ENCODE data around the gene URM1. TPM values are rescaled to one million over a fixed set of nuclear protein-coding genes. Genes with fewer than 3 reads are reported as not detected.

The URM1 gene
- total RNA-seq, 4 donors from 2014 or later, result 22.7 to 31.5 (median 25.5) TPM

DNA sequence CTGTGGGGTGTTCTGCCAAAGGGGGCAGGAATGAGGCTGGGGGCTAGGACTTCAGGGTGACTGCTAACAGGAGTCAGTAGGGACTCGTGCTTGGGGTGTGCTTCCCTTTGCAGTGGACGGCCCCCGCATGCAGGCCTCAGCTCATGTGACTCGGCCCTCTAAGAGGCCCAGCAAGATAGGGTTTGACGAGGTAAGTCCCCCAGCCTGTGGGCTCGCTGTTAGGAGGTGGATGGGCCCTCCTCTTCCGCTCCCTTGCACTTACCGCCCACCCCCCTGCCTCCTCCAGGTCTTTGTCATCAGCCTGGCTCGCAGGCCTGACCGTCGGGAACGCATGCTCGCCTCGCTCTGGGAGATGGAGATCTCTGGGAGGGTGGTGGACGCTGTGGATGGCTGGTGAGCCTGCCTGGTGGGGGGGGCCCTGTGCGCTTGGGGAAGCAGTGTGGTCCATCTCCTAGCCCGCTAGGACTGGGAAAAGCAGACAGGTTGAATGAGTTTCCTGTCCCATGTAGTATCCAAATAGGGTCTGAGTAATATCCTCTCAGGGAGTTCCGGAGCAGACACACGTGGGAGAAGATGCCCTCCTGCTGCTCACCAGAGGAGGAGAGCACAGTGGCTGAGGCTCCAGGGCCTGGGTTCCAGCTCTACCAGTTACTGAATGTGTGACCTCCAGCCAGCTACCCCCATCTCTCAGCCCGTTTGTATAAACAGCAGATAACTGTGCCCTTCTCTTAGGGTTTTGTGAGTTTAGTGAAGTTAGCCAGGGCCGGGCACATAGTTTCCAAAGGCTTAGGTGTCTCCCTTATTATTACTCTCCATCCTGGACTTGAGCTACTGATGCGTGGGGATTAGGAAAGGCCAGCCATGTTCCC, 57.7 kb downstream of the URM1 start:
- WGBS, 2 donors, result 86% methylated on average over 6 to 12 of the region's 22 CpGs
- Histone ChIP-seq H3K27ac (no peak overlapping the region), H3K4me1 (no peaks in the 10 kb centered on the region), H3K9me3 (no peaks in the 10 kb centered on the region), H3K36me3 (peaks cover 0 to 21% (median 0%) of the 10 kb centered on the region in 3 donors), H3K4me3 (no peak overlapping the region), H3K27me3 (no peaks in the 10 kb centered on the region)
- intact Hi-C loops (cut with DNase I), result no loop called here
- no peak for DNase-seq
- TF ChIP-seq POLR2A (IDR thresholded peaks at IDR 0.05), result no peak
- TF ChIP-seq, protein P1, sequence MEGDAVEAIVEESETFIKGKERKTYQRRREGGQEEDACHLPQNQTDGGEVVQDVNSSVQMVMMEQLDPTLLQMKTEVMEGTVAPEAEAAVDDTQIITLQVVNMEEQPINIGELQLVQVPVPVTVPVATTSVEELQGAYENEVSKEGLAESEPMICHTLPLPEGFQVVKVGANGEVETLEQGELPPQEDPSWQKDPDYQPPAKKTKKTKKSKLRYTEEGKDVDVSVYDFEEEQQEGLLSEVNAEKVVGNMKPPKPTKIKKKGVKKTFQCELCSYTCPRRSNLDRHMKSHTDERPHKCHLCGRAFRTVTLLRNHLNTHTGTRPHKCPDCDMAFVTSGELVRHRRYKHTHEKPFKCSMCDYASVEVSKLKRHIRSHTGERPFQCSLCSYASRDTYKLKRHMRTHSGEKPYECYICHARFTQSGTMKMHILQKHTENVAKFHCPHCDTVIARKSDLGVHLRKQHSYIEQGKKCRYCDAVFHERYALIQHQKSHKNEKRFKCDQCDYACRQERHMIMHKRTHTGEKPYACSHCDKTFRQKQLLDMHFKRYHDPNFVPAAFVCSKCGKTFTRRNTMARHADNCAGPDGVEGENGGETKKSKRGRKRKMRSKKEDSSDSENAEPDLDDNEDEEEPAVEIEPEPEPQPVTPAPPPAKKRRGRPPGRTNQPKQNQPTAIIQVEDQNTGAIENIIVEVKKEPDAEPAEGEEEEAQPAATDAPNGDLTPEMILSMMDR (IDR thresholded peaks at IDR 0.05), result no peak

DNA sequence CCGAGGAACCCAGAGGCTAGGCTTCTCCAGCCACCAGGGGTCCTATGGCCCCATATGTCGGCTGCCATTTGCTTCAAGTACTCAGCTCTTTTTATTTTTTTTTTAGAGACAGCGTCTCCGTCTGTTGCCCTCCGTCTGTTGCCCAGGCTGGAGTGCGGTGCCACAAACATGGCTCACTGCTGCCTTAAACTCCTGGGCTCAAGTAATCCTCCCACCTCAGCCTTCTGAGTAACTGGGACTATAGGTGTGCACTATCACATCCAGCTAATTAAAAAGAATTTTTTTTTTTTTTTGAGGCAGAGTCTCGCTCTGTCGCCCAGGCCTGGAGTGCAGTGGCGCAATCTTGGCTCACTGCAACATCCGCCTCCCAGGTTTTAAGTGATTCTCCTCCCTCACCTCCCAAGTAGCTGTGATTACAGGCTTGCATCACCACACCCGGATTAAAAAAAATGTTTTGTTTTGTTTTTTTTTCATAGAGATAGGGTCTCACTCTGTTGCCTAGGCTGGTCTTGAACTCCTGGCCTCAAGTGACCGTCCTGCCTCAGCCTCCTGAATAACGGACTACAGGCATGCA, 58.4 kb downstream of the URM1 start:
- no peak overlapping the region for H3K27ac ChIP-seq
- intact Hi-C loops (cut with DNase I), result no loop called here
- peaks cover 0 to 19% (median 0%) of the 10 kb centered on the region in 3 donors for H3K36me3 ChIP-seq
- H3K27me3 ChIP-seq, result no peaks in the 10 kb centered on the region
- 82 to 87% methylated on average over 13 of the region's 13 CpGs for WGBS, 2 donors
- H3K9me3 ChIP-seq, result no peaks in the 10 kb centered on the region
- no peak for TF ChIP-seq POLR2A (IDR thresholded peaks at IDR 0.05)
- TF ChIP-seq, protein P1 (IDR thresholded peaks at IDR 0.05), result no peak
- H3K4me1 ChIP-seq, result no peaks in the 10 kb centered on the region
- no peak for DNase-seq
- H3K4me3 ChIP-seq, result no peak overlapping the region

DNA sequence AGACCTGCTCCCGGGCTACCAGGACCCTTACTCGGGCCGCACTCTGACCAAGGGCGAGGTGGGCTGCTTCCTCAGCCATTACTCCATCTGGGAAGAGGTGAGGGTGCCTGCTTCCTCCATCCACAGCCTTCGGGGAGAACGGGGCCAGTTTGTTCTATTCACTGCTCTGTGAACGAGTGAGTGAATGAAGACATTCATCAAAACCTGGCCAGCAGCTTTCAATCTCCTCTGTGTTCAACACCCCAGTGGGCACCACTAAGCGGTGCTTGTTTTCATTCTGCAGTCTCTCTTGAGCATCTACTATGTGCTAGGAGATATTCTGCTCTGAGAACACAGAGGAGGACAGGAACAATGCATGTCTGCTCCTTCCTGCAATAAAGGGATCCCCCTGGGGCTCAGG, 60.0 kb downstream of the URM1 start:
- no peak overlapping the region for H3K27ac ChIP-seq
- intact Hi-C loops (cut with DNase I), result no loop called here
- peaks cover 0 to 17% (median 0%) of the 10 kb centered on the region in 3 donors for H3K36me3 ChIP-seq
- H3K9me3 ChIP-seq, result no peaks in the 10 kb centered on the region
- DNase-seq, result no peak
- TF ChIP-seq, protein P1 (IDR thresholded peaks at IDR 0.05), result no peak
- no peak for TF ChIP-seq POLR2A (IDR thresholded peaks at IDR 0.05)
- H3K27me3 ChIP-seq, result no peaks in the 10 kb centered on the region
- no peaks in the 10 kb centered on the region for H3K4me1 ChIP-seq
- 87 to 92% methylated on average over 4 to 6 of the region's 8 CpGs for WGBS, 2 donors
- H3K4me3 ChIP-seq, result no peak overlapping the region

DNA sequence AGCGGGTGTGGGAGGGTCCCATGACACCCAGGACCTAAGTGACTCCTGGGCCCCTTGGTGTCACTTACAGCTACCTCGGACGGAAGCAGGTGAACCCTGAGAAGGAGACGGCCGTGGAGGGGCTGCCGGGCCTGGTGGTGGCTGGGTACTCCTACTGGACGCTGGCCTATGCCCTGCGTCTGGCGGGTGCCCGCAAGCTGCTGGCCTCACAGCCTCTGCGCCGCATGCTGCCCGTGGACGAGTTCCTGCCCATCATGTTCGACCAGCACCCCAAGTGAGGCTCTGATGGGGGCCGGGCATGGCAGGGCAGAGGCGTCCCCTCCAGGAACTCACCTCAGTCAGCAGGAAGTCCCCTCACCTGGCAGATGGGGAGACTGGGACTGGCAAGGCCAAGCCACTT, 63.2 kb downstream of the URM1 start:
- no peak for DNase-seq
- intact Hi-C loops (cut with DNase I), result no loop called here

More for the DNA sequence above, 63.2 kb downstream of the URM1 start:
- no peak overlapping the region for H3K4me3 ChIP-seq
- peaks cover 0 to 10% (median 3%) of the 10 kb centered on the region in 3 donors for H3K4me1 ChIP-seq
- peaks cover 0 to 24% (median 0%) of the 10 kb centered on the region in 3 donors for H3K36me3 ChIP-seq
- WGBS, 2 donors, result no CpG with 5 or more reads among the region's 17 CpGs
- no peak overlapping the region for H3K27ac ChIP-seq
- TF ChIP-seq, protein P1 (IDR thresholded peaks at IDR 0.05), result no peak
- TF ChIP-seq POLR2A (IDR thresholded peaks at IDR 0.05), result no peak
- H3K27me3 ChIP-seq, result no peaks in the 10 kb centered on the region
- no peaks in the 10 kb centered on the region for H3K9me3 ChIP-seq

All from esophagus squamous epithelium (tissue), 5 donors.